GM12873 (cell line): ENCODE measurements around the gene RCAN1.

Experiments used
- TF ChIP-seq, protein P1 (sequence below): IDR thresholded peaks from 2 replicates; pipeline ENCODE4 v1.5.1; 2012; ENCODE audit warnings: low read depth, mild to moderate bottlenecking, moderate library complexity, low read length, control low read depth; ENCODE audit not compliant: insufficient read depth; ENCODE audit errors: missing control alignments

The RCAN1 gene

DNA sequence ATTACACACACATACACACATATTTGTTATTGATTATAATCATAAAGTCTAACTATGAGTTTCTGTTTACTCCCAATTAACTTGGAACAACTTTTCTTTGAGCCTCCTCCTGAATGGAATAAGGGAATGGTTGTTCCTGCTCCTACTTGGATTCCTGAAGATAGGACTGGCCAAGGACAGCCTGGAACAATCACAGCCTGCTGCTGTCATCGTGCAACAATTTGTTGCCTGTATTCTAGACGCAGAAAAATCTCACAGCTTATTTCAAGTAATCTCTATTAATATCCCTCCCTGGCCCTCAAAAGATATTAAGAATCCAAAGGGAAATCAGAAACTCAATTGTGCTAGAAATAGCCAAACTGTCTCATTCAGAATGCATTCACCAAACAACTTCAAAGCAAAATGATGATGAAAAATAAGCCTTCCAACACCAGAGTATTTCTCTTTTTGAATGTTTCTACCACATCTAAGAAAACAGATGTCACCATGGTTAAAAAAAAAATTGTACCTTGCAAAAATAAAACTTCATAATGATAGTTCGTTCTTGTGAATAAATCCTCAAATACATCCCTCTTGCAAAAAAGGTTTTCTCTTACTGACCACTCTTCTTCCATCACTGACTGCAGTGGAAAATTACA lies 30.9 kb downstream of the RCAN1 start:
- TF ChIP-seq, protein P1, sequence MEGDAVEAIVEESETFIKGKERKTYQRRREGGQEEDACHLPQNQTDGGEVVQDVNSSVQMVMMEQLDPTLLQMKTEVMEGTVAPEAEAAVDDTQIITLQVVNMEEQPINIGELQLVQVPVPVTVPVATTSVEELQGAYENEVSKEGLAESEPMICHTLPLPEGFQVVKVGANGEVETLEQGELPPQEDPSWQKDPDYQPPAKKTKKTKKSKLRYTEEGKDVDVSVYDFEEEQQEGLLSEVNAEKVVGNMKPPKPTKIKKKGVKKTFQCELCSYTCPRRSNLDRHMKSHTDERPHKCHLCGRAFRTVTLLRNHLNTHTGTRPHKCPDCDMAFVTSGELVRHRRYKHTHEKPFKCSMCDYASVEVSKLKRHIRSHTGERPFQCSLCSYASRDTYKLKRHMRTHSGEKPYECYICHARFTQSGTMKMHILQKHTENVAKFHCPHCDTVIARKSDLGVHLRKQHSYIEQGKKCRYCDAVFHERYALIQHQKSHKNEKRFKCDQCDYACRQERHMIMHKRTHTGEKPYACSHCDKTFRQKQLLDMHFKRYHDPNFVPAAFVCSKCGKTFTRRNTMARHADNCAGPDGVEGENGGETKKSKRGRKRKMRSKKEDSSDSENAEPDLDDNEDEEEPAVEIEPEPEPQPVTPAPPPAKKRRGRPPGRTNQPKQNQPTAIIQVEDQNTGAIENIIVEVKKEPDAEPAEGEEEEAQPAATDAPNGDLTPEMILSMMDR: no peak

- TF ChIP-seq, protein P1: peak; percentile 62
These were observed 32.3 kb downstream of the RCAN1 start for GRCh38 chr21:34582506-34583150.

DNA sequence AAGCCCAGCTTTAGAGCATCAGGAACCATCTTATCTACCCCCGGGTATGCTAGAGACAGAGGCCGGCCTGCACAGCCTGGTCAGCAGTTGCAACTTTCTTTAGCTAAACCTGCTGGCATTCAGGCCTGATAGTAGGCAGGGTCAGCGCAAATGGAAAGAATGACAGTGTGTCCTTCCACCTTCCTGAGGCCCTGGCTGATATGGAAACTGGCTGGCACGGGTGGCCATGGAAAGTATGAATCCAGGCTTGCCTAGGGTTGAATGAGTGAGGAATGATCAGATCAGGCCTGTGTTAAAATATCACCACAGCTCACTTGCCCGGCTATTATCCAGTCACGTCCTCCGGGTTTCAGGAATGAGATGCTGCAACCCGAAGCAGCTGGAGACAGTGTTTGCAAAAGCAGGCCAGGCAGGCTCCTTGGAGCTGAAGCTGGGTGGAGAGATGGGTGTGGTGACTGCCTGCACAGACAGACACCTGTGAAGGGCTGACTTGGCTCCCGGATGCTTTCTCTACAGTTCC lies 34.7 kb downstream of the RCAN1 start:
- TF ChIP-seq, protein P1: no peak

DNA sequence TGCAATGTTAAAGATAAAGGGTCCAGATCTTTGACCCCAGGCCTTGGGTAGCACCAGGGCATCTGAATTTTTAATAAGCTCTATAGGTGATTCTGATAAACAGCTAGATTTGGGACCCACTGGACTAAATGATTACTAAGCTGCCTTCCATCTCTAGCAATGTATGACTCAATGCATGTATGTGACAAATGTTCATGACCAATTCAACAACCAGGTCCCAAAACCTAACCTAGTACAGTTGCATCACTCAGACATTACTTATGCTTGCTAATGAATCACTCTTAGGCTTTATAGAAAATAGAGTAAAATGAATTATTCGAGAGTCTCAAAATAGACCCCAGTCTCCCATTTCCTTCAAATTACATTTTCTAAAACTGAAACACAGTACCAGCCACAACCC lies 35.5 kb downstream of the RCAN1 start:
- TF ChIP-seq, protein P1: no peak

GRCh38 chr21:34576041-34576511 lies 38.8 kb downstream of the RCAN1 start:
- TF ChIP-seq, protein P1: no peak

DNA sequence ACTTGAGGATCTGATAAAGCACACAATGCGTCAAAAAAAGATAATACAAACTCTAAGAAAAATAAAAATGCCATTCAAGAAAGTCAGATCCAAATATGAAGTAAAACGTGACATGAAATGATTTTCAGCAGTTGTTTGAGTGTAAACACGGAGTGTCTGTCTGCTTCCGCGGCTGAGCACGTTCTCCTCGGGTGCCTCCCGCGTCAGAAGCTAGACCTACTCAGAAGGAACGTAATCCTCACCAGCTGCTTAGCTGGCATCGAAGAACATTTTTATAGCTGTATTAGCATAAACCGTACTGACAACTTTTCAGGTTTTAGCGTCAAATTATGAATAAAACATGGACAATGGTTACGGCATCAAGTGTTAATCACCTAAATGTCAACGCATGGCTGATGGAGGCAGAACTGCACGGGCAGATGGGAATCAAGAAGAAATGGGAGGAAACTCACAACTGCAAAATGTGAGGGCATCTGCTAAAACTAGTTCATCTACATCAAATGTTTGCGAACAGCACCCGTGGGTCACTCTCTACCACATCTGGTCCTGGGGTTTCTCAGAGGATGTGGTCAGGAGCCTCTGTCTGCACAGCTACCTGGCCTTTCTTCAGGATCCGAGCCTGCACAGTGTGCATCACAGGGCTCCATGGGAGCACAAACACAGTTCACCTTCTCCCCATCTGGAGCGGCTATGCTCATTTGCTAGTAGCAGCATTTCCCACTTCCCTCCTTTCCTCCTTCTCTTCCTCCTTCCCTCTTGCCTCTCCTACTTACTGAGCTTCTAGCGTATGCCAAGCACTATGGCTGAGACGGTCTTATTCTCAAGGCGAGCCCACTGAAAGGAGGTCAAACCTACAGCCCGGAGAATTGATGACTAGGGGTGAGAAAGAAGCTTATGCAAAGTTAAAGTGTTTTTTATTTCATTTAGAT lies 40.0 kb downstream of the RCAN1 start:
- TF ChIP-seq, protein P1: no peak

- TF ChIP-seq, protein P1: no peak
These were observed 42.9 kb downstream of the RCAN1 start for GRCh38 chr21:34571994-34572393.
